Upper lobe of left lung (tissue), 6 donors: ENCODE results near the gene PSMD12. TPM values are rescaled to one million over a fixed set of nuclear protein-coding genes. Genes with fewer than 3 reads are reported as not detected.

Experiments used
- ATAC-seq, 2 donors: fragments of 200-7000 bp; cut with Tn5 transposase; one replicate each; pipeline ENCODE4 v1.9.1; 2022; ENCODE audit warnings: mild to moderate bottlenecking in 2 of 2, moderate library complexity in 2 of 2; ENCODE audit not compliant: low FRiP score in 2 of 2
- DNase-seq, 2 donors: peaks; one replicate each; pipeline ENCODE4 v3.0.0-alpha.2; 2019 to 2020
- H3K27ac ChIP-seq, 4 donors: fragments of 200-600 bp; sonication (generic); one replicate each; pipeline ENCODE4 v1.5.1; 2016 to 2019
- H3K27me3 ChIP-seq, 4 donors: fragments of 200-600 bp; sonication (generic); one replicate each; pipeline ENCODE4 v1.5.1; 2017 to 2019
- H3K36me3 ChIP-seq, 4 donors: fragments of 200-600 bp; sonication (generic); one replicate each; pipeline ENCODE4 v1.5.1; 2016 to 2019
- H3K4me1 ChIP-seq, 4 donors: fragments of 200-600 bp; sonication (generic); one replicate each; pipeline ENCODE4 v1.5.1; 2018 to 2019
- H3K4me3 ChIP-seq, 4 donors: fragments of 200-600 bp; sonication (generic); one replicate each; pipeline ENCODE4 v1.5.1; 2017 to 2019; ENCODE audit warnings: mild to moderate bottlenecking in 2 of 4, moderate library complexity in 1 of 4
- H3K9me3 ChIP-seq, 4 donors: fragments of 200-600 bp; sonication (generic); one replicate each; pipeline ENCODE4 v1.5.1; 2018 to 2019
- CTCF ChIP-seq, 6 experiments: fragments of 450-650 bp in 4 of 6; fragments of 200-600 bp in 2 of 6; sonication (generic) in 2 of 6; IDR thresholded peaks; one replicate each; pipeline ENCODE4 v1.5.1; 2016 to 2019; ENCODE audit warnings: antibody characterized with exemption in 6 of 6
- EP300 ChIP-seq, 4 donors: sonication (generic); formaldehyde crosslinking; IDR thresholded peaks; one replicate each; pipeline ENCODE4 v1.5.1; 2017; ENCODE audit warnings: antibody characterized with exemption in 4 of 4, control low read depth in 2 of 4
- POLR2A ChIP-seq, 4 donors: fragments of 450-650 bp; IDR thresholded peaks; one replicate each; pipeline ENCODE4 v1.5.1; 2016 to 2017; ENCODE audit warnings: antibody characterized with exemption in 4 of 4, mild to moderate bottlenecking in 2 of 4
- POLR2AphosphoS5 ChIP-seq, 2 donors: sonication (generic); formaldehyde crosslinking; IDR thresholded peaks; one replicate each; pipeline ENCODE4 v1.5.1; 2017; ENCODE audit warnings: antibody characterized with exemption in 2 of 2
- WGBS, 2 donors: methylation state at CpG; one replicate each; pipeline ENCODE4 v1.1.5; 2017 to 2018; 5-methylcytosine and 5-hydroxymethylcytosine counted together
- total RNA-seq, 6 donors: library from RNA; depleted of rRNA in 4 of 6; stranded (reverse); fragments of >200 nt in 4 of 6; gene quantifications; one replicate each; pipeline versions ENCODE4 v1.1.0 to v1.2.1, GENCODE V29; 2016 to 2021
- donor health status: DM: no; HTN: no; CAD: no; lungs with moderate emphysema.
- donor health status: DM: no; HTN: yes; CAD: no; lungs with severe emphysema.

The PSMD12 gene
- total RNA-seq, 6 donors from 2014 or later, result 11.9 to 36.9 (median 29.8) TPM

DNA sequence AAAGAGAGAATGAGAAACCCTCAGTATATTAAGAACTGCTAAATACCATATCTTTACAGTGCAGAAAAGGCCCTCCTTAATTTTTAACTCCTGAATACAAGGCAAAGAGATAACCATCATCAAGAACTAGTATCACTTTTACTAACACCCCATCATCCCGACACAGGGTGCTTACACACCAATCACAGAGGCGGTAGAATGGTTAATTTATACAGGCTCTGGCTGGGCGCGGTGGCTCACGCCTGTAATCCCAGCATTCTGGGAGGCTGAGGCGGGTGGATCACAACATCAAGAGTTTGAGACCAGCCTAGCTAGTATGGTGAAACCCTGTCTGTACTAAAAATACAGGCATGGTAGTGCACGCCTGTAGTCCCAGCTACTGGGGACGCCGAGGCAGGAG, 4.2 kb downstream of the PSMD12 start:
- H3K27me3 ChIP-seq, result no peaks in the 10 kb centered on the region
- H3K36me3 ChIP-seq, result peaks cover 0 to 21% (median 5%) of the 10 kb centered on the region in 4 donors
- ATAC-seq, result no peak
- 91 to 95% methylated on average over 9 of the region's 9 CpGs for WGBS, 2 donors
- H3K27ac ChIP-seq, result no peak overlapping the region
- H3K4me3 ChIP-seq, result no peak overlapping the region
- H3K4me1 ChIP-seq, result peaks cover 52 to 88% (median 60%) of the 10 kb centered on the region in 4 donors
- TF ChIP-seq CTCF (IDR thresholded peaks at IDR 0.05) (no peak), EP300 (IDR thresholded peaks at IDR 0.05) (no peak), POLR2A (IDR thresholded peaks at IDR 0.05) (no peak), POLR2AphosphoS5 (IDR thresholded peaks at IDR 0.05) (no peak)
- DNase-seq, result no peak
- no peaks in the 10 kb centered on the region for H3K9me3 ChIP-seq

DNA sequence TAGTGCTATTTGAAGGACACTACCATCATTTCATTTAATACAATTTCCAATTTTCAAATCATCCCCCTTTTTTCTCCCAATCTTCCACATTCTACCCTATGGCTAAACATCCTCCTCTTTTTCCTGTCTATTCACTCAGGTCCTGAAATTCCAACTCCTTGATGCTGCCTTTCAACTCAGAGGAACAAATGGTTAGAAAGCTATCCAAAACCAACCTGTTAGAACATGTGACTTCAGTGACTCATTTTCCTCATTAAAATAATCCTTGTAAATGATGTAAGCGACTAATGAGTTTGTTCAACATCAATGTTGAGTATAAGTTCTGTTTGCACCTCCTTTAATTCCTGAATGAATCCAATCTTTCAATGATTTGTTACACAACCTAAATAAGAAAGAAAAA, 5.5 kb downstream of the PSMD12 start:
- DNase-seq, result no peak
- no peak for ATAC-seq
- Histone ChIP-seq H3K27me3 (no peaks in the 10 kb centered on the region), H3K36me3 (peaks cover 0 to 31% (median 6%) of the 10 kb centered on the region in 4 donors), H3K4me3 (no peak overlapping the region), H3K27ac (no peak overlapping the region), H3K4me1 (peaks cover 52 to 81% (median 60%) of the 10 kb centered on the region in 4 donors), H3K9me3 (no peaks in the 10 kb centered on the region)
- WGBS, 2 donors, result 60 to 79% methylated on average over 1 of the region's 1 CpG
- TF ChIP-seq EP300 (IDR thresholded peaks at IDR 0.05) (no peak), POLR2AphosphoS5 (IDR thresholded peaks at IDR 0.05) (no peak), POLR2A (IDR thresholded peaks at IDR 0.05) (no peak), CTCF (IDR thresholded peaks at IDR 0.05) (no peak)

- WGBS, 2 donors, result 50 to 58% methylated on average over 8 of the region's 8 CpGs
- peaks cover 0 to 38% (median 9%) of the 10 kb centered on the region in 4 donors for H3K36me3 ChIP-seq
- no peaks in the 10 kb centered on the region for H3K9me3 ChIP-seq
- TF ChIP-seq POLR2AphosphoS5 (IDR thresholded peaks at IDR 0.05), result no peak
- TF ChIP-seq EP300 (IDR thresholded peaks at IDR 0.05), result no peak
- TF ChIP-seq POLR2A (IDR thresholded peaks at IDR 0.05), result no peak
- peak in 1 of 6 experiments; percentile 13 for TF ChIP-seq CTCF (IDR thresholded peaks at IDR 0.05)
- no peaks in the 10 kb centered on the region for H3K27me3 ChIP-seq
- no peak overlapping the region for H3K4me3 ChIP-seq
- peaks cover 51 to 76% (median 58%) of the 10 kb centered on the region in 4 donors for H3K4me1 ChIP-seq
- ATAC-seq (no peak), DNase-seq (no peak)
- H3K27ac ChIP-seq, result no peak overlapping the region
Measured at GRCh38 chr17:67359960-67360791, 6.2 kb downstream of the PSMD12 start.

GRCh38 chr17:67358612-67359011, 7.8 kb downstream of the PSMD12 start:
- H3K27me3 ChIP-seq, result no peaks in the 10 kb centered on the region
- peaks cover 37 to 74% (median 44%) of the 10 kb centered on the region in 4 donors for H3K4me1 ChIP-seq
- no peak for TF ChIP-seq CTCF (IDR thresholded peaks at IDR 0.05)
- TF ChIP-seq POLR2A (IDR thresholded peaks at IDR 0.05), result no peak
- no peak for TF ChIP-seq POLR2AphosphoS5 (IDR thresholded peaks at IDR 0.05)
- TF ChIP-seq EP300 (IDR thresholded peaks at IDR 0.05), result no peak
- ATAC-seq, result no peak
- WGBS, 2 donors, result 59 to 61% methylated on average over 2 of the region's 2 CpGs
- DNase-seq, result no peak
- H3K4me3 ChIP-seq, result no peak overlapping the region
- peaks cover 0 to 54% (median 12%) of the 10 kb centered on the region in 4 donors for H3K36me3 ChIP-seq
- H3K27ac ChIP-seq, result peak overlapping the region in 1 of 4 donors; percentile 10
- H3K9me3 ChIP-seq, result no peaks in the 10 kb centered on the region
